PC-3 (cell line): ENCODE results near the gene NUDT3.

ENCODE experiments used
- CTCF ChIP-seq: fragments of 300-600 bp; sonication (generic); conservative IDR thresholded peaks from 2 replicates; pipeline ENCODE4 v1.5.1; 2017; ENCODE audit warnings: antibody characterized with exemption, low read depth, mild to moderate bottlenecking, low read length
- EZH2 ChIP-seq: fragments of 300-600 bp; sonication (generic); IDR thresholded peaks from one replicate; pipeline ENCODE4 v1.6.1; 2017; ENCODE audit warnings: antibody characterized with exemption, mild to moderate bottlenecking, low read length; ENCODE audit not compliant: unreplicated experiment
- EZH2phosphoT487 ChIP-seq: fragments of 300-600 bp; sonication (generic); IDR thresholded peaks from 2 replicates; pipeline ENCODE4 v1.6.1; 2018; ENCODE audit warnings: mild to moderate bottlenecking, antibody characterized with exemption, low read length, borderline replicate concordance

- TF ChIP-seq CTCF (no peak), EZH2 (no peak), EZH2phosphoT487 (no peak)
Measured at GRCh38 chr6:34342247-34342646, 50.2 kb downstream of the NUDT3 start.
